K562 (cell line): ENCODE data around the gene THAP11. TPM values are rescaled to one million over a fixed set of nuclear protein-coding genes. Genes with fewer than 3 reads are reported as not detected.

Source experiments
- GABPB2 ChIP-seq: fragments of 250-450 bp; sonication (Bioruptor Pico); conservative IDR thresholded peaks from 2 replicates; pipeline ENCODE4 v1.5.1; 2021; ENCODE audit warnings: mild to moderate bottlenecking
- JUND ChIP-seq, 2 experiments: IDR thresholded peaks; 2 replicates in 1 of 2; 3 replicates in 1 of 2; pipeline ENCODE4 v1.6.1; 2011; ENCODE audit warnings: borderline replicate concordance in 2 of 2, low read depth in 2 of 2, low read length in 2 of 2, improper control_type of control experiment in 1 of 2, missing biosample characterization in 1 of 2, missing genetic modification characterization in 1 of 2, missing genetic modification reagents in 1 of 2
- KAT8 ChIP-seq: fragments of 450-650 bp; IDR thresholded peaks from 2 replicates; pipeline ENCODE4 v1.6.1; 2016; ENCODE audit warnings: low read depth, mild to moderate bottlenecking
- MCM7 ChIP-seq, 2 experiments: fragments of 450-650 bp; IDR thresholded peaks; 2 replicates each; pipeline ENCODE4 v1.6.1; 2016 to 2018
- NFE2L1 ChIP-seq: fragments of 450-650 bp; IDR thresholded peaks from 2 replicates; pipeline ENCODE4 v1.6.1; 2016; ENCODE audit warnings: missing genetic modification characterization, low read depth, mild to moderate bottlenecking, missing compliant biosample characterization, moderate library complexity, borderline replicate concordance
- NR2F6 ChIP-seq: fragments of 450-650 bp; formaldehyde crosslinking; IDR thresholded peaks from 2 replicates; pipeline ENCODE4 v1.4.0; 2020; ENCODE audit warnings: mild to moderate bottlenecking
- UBTF ChIP-seq, 2 experiments: IDR thresholded peaks; 2 replicates each; pipeline ENCODE4 v1.6.1; 2012; ENCODE audit warnings: improper control_type of control experiment in 2 of 2, low read depth in 2 of 2, low read length in 2 of 2, borderline replicate concordance in 1 of 2
- ZBTB49 ChIP-seq: sonication (generic); formaldehyde crosslinking; IDR thresholded peaks from 2 replicates; pipeline ENCODE4 v1.8.0; 2022; ENCODE audit warnings: missing genetic modification reagents, mild to moderate bottlenecking, borderline replicate concordance
- ZC3H11A ChIP-seq: IDR thresholded peaks from 2 replicates; pipeline ENCODE4 v1.6.1; 2012; ENCODE audit warnings: low read depth, low read length, improper control_type of control experiment
- ZNF274 ChIP-seq: IDR thresholded peaks from 2 replicates; pipeline ENCODE4 v1.6.1; 2011; ENCODE audit warnings: low read depth, mild to moderate bottlenecking, low read length, moderate library complexity, borderline replicate concordance
- ZNF384 ChIP-seq: IDR thresholded peaks from 2 replicates; pipeline ENCODE4 v1.6.1; 2012; ENCODE audit warnings: low read depth, low read length, improper control_type of control experiment
- polyA plus RNA-seq, 8 experiments: library from polyadenylated mRNA; depleted of rRNA in 4 of 8; stranded (reverse) in 5 of 8; unstranded in 3 of 8; fragments of >200 nt; fragmentation: Nextera tagmentation in 2 of 8; fragmentation: Illumina TruSeq in 1 of 8; extraction: Ambion mirVana in 2 of 8; extraction: Trizol in 1 of 8; gene quantifications; 2 replicates each; pipeline versions ENCODE4 v1.2.1 to v1.2.3, GENCODE V29; 2011 to 2014; ENCODE audit warnings: inconsistent platforms in 1 of 8, missing spikeins in 1 of 8
- total RNA-seq, 7 experiments: library from RNA; depleted of rRNA in 6 of 7; stranded (reverse); fragments of >200 nt in 6 of 7; fragmentation: Illumina TruSeq in 2 of 7; extraction: Trizol in 2 of 7; gene quantifications; 2 replicates each; pipeline versions ENCODE4 v1.2.1 to v1.2.3, GENCODE V29; 2011 to 2021; ENCODE audit warnings: low replicate concordance in 1 of 7
- TF ChIP-seq, protein P1 (sequence below): IDR thresholded peaks from 2 replicates; pipeline ENCODE4 v1.6.1; 2014; ENCODE audit warnings: antibody characterized with exemption
- TF ChIP-seq, protein P2 (sequence below): fragments of 250-450 bp; sonication (Bioruptor Pico); IDR thresholded peaks from 2 replicates; pipeline ENCODE4 v1.5.0; 2022; ENCODE audit warnings: mild to moderate bottlenecking
- TF ChIP-seq, protein P3 (sequence below): fragments of 450-650 bp; IDR thresholded peaks from 2 replicates; pipeline ENCODE4 v1.6.1; 2016
- TF ChIP-seq, protein P4 (sequence below): fragments of 250-450 bp; sonication (Bioruptor Pico); IDR thresholded peaks from 2 replicates; pipeline ENCODE4 v1.8.0; 2021; ENCODE audit warnings: borderline replicate concordance, mild to moderate bottlenecking, moderate library complexity; ENCODE audit not compliant: poor library complexity, severe bottlenecking

Gene THAP11
- total and polyA plus RNA-seq, 9 of the 15 experiments (the other 6 are each of a cell fraction or from before 2014, with no cell fraction given), result 2.4 to 31.6 (median 21.4) TPM

- TF ChIP-seq, protein P1, sequence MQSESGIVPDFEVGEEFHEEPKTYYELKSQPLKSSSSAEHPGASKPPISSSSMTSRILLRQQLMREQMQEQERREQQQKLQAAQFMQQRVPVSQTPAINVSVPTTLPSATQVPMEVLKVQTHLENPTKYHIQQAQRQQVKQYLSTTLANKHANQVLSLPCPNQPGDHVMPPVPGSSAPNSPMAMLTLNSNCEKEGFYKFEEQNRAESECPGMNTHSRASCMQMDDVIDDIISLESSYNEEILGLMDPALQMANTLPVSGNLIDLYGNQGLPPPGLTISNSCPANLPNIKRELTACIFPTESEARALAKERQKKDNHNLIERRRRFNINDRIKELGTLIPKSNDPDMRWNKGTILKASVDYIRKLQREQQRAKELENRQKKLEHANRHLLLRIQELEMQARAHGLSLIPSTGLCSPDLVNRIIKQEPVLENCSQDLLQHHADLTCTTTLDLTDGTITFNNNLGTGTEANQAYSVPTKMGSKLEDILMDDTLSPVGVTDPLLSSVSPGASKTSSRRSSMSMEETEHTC, result no peak
- TF ChIP-seq ZNF384 (no peak), NR2F6 (CRISPR knock-in tag) (0 out of 2 replicates have a peak, but pooled peaks have one; percentile 40), KAT8 (no peak), NFE2L1 (tag) (no peak), ZBTB49 (CRISPR knock-in tag) (no peak; the same call in 1 of the 2 replicates), ZNF274 (no peak), ZC3H11A (peak; percentile 97), UBTF (IDR thresholded peaks at IDR 0.05; ENCODE audit: borderline replicate concordance in 1 of 2, low read depth in 2 of 2, low read length in 2 of 2) (0 out of 4 replicates have a peak, but pooled peaks of 1 of the 2 experiments have one; percentile 66), MCM7 (IDR thresholded peaks at IDR 0.05) (no peak), JUND (IDR thresholded peaks at IDR 0.05; ENCODE audit: borderline replicate concordance, low read depth, low read length) (peak; percentile 75), JUND (tag; IDR thresholded peaks at IDR 0.05; ENCODE audit: borderline replicate concordance, low read depth, low read length) (peak; percentile 49; the same call in 1 of the 3 replicates), GABPB2 (CRISPR knock-in tag) (no peak)
- TF ChIP-seq, protein P2, sequence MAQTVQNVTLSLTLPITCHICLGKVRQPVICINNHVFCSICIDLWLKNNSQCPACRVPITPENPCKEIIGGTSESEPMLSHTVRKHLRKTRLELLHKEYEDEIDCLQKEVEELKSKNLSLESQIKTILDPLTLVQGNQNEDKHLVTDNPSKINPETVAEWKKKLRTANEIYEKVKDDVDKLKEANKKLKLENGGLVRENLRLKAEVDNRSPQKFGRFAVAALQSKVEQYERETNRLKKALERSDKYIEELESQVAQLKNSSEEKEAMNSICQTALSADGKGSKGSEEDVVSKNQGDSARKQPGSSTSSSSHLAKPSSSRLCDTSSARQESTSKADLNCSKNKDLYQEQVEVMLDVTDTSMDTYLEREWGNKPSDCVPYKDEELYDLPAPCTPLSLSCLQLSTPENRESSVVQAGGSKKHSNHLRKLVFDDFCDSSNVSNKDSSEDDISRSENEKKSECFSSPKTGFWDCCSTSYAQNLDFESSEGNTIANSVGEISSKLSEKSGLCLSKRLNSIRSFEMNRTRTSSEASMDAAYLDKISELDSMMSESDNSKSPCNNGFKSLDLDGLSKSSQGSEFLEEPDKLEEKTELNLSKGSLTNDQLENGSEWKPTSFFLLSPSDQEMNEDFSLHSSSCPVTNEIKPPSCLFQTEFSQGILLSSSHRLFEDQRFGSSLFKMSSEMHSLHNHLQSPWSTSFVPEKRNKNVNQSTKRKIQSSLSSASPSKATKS (CRISPR knock-in tag), result no peak
- TF ChIP-seq, protein P3, sequence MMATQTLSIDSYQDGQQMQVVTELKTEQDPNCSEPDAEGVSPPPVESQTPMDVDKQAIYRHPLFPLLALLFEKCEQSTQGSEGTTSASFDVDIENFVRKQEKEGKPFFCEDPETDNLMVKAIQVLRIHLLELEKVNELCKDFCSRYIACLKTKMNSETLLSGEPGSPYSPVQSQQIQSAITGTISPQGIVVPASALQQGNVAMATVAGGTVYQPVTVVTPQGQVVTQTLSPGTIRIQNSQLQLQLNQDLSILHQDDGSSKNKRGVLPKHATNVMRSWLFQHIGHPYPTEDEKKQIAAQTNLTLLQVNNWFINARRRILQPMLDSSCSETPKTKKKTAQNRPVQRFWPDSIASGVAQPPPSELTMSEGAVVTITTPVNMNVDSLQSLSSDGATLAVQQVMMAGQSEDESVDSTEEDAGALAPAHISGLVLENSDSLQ, result peak; percentile 47; the same call in 1 of the 2 replicates
- TF ChIP-seq, protein P4, sequence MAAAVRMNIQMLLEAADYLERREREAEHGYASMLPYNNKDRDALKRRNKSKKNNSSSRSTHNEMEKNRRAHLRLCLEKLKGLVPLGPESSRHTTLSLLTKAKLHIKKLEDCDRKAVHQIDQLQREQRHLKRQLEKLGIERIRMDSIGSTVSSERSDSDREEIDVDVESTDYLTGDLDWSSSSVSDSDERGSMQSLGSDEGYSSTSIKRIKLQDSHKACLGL (CRISPR knock-in tag), result no peak
These were observed 30.7 kb downstream of the THAP11 start, which contains the start of gene EDC4 (continued) for GRCh38 chr16:67872631-67873434.
